ENCODE results near the gene NPSR1.

Gene NPSR1

GRCh38 chr7:34720289-34720688, 62.3 kb downstream of the NPSR1 start:
- no peak for DNase-seq (ENCODE audit: low spot score)

- DNase-seq (ENCODE audit: low spot score), result no peak
These were observed 65.3 kb downstream of the NPSR1 start for GRCh38 chr7:34723338-34723737.

GRCh38 chr7:34723866-34724490, 66.0 kb downstream of the NPSR1 start:
- no peak for DNase-seq (ENCODE audit: low spot score)

- DNase-seq (ENCODE audit: low spot score), result no peak
These were observed 68.2 kb downstream of the NPSR1 start for GRCh38 chr7:34726221-34726620.

GRCh38 chr7:34727464-34727995, 69.5 kb downstream of the NPSR1 start:
- DNase-seq (ENCODE audit: low spot score), result no peak

- DNase-seq (ENCODE audit: low spot score), result no peak
These were observed 70.1 kb downstream of the NPSR1 start for GRCh38 chr7:34728156-34728555.

GRCh38 chr7:34734771-34735170, 76.8 kb downstream of the NPSR1 start:
- DNase-seq (ENCODE audit: low spot score), result no peak

- DNase-seq (ENCODE audit: low spot score), result no peak
These were observed 77.5 kb downstream of the NPSR1 start for GRCh38 chr7:34735526-34735925.

- DNase-seq (ENCODE audit: low spot score), result no peak
These were observed 81.8 kb downstream of the NPSR1 start for GRCh38 chr7:34739651-34740300.

GRCh38 chr7:34740840-34741239, 82.8 kb downstream of the NPSR1 start:
- DNase-seq (ENCODE audit: low spot score), result no peak

- DNase-seq (ENCODE audit: low spot score), result no peak
These were observed 89.3 kb downstream of the NPSR1 start for GRCh38 chr7:34747176-34747781.

- no peak for DNase-seq (ENCODE audit: low spot score)
These were observed 90.1 kb downstream of the NPSR1 start for GRCh38 chr7:34747867-34748727.

GRCh38 chr7:34748728-34749089, 90.7 kb downstream of the NPSR1 start:
- DNase-seq (ENCODE audit: low spot score), result no peak

- DNase-seq (ENCODE audit: low spot score), result no peak
These were observed 91.4 kb downstream of the NPSR1 start for GRCh38 chr7:34749446-34749845.

- DNase-seq (ENCODE audit: low spot score), result no peak
These were observed 92.2 kb downstream of the NPSR1 start for GRCh38 chr7:34750209-34750608.

GRCh38 chr7:34750636-34751035, 92.6 kb downstream of the NPSR1 start:
- DNase-seq (ENCODE audit: low spot score), result no peak

GRCh38 chr7:34751725-34752643, 94.0 kb downstream of the NPSR1 start:
- no peak for DNase-seq (ENCODE audit: low spot score)

GRCh38 chr7:34752929-34753328, 94.9 kb downstream of the NPSR1 start:
- DNase-seq (ENCODE audit: low spot score), result no peak

GRCh38 chr7:34755008-34755407, 97.0 kb downstream of the NPSR1 start:
- DNase-seq (ENCODE audit: low spot score), result no peak

- no peak for DNase-seq (ENCODE audit: low spot score)
These were observed 98.0 kb downstream of the NPSR1 start for GRCh38 chr7:34756025-34756437.

GRCh38 chr7:34756691-34757090, 98.7 kb downstream of the NPSR1 start:
- DNase-seq (ENCODE audit: low spot score), result no peak
